ENCODE results near the gene CACNA2D2. TPM values are rescaled to one million over a fixed set of nuclear protein-coding genes. Genes with fewer than 3 reads are reported as not detected.

CACNA2D2 gene
- total RNA-seq, 1 experiment from 2014 or later = 0.03 TPM

DNA sequence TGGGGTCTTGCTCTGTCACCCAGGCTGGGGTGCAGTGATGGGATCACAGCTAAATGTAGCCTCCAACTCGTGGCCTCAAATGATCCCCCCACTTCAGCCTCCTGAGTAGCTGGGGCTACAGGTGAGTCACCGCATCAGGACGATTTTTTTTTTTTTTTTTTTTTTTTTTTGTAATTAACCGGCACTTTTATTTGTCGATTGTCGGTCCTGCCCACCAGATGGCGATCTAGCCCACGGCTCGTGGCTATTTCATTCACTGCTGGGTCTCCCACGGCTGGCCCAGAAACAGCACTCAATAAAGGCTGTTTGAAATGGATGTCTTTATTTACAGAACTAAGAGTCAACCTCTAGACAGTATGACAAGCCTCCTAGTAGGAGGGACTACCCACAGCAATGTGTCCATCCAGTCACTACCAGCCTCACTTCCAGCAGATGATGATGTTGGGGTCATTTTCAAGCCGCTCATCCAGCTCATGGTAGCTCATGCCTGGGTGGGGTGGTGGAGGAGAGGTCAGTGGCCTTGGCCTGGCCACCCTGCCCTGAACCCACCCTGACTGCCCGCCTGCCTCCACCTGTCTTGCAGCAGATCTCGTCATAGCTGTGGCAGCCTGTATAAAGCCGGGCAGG is 156.1 kb downstream of the CACNA2D2 start:
- in situ Hi-C loops (cut with HindIII; ENCODE audit: low pct_unique_long_range_greater_than_20kb, low sequenced_read_pairs) = no loop called here
- peak; percentile 76 for DNase-seq (ENCODE audit: low read depth)

GRCh38 chr3:50345586-50346234 is 157.7 kb downstream of the CACNA2D2 start, which contains the start of gene ZMYND10:
Gene ZMYND10 (minus strand): TSS chr3:50345732. CDS start chr3:50345579, 153 bp downstream.
- in situ Hi-C loops (cut with HindIII; ENCODE audit: low pct_unique_long_range_greater_than_20kb, low sequenced_read_pairs) = no loop called here
- DNase-seq (ENCODE audit: low read depth) = no peak

GRCh38 chr3:50345008-50345407 is 158.4 kb downstream of the CACNA2D2 start:
- in situ Hi-C loops (cut with HindIII; ENCODE audit: low pct_unique_long_range_greater_than_20kb, low sequenced_read_pairs) = no loop called here
- DNase-seq (ENCODE audit: low read depth) = no peak

GRCh38 chr3:50342813-50343633 is 160.4 kb downstream of the CACNA2D2 start:
- no peak for DNase-seq (ENCODE audit: low read depth)
- in situ Hi-C loops (cut with HindIII; ENCODE audit: low pct_unique_long_range_greater_than_20kb, low sequenced_read_pairs) = no loop called here

DNA sequence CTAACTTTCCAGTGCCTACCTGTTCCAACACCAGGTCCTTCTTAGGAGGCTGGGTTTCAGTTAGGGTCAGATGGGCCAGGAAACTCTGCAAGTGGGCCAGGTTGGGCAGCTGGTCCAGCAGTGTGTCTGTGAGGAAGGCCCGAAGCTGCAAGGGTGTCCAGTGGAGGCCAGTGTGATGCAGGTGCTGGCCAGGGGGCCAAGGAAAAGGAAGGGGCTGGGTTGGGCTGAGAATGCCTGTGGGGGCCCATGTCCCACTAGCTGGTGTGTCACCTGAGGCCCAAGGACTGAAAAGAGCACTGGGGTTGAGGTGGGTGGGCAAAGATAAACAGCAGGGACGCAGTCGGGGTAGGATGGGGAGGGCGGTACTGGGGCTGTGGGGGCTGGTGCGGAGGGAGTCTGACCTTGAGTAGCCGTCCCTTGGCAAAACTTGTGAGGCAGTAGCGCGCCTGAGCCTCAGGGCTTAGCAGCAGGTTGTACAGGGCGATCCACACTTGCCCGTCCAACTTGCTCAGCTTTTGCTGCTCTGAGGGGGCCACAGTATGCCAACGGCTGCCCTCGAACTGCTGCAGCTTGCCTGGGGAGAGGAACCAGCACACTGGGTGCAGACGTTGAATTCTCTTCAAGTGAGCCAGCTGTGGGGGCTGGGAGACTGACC is 161.3 kb downstream of the CACNA2D2 start:
- DNase-seq (ENCODE audit: low read depth) = no peak
- in situ Hi-C loops (cut with HindIII; ENCODE audit: low pct_unique_long_range_greater_than_20kb, low sequenced_read_pairs) = no loop called here

GRCh38 chr3:50341537-50341936 is 161.9 kb downstream of the CACNA2D2 start:
- in situ Hi-C loops (cut with HindIII; ENCODE audit: low pct_unique_long_range_greater_than_20kb, low sequenced_read_pairs) = no loop called here
- DNase-seq (ENCODE audit: low read depth) = no peak

DNA sequence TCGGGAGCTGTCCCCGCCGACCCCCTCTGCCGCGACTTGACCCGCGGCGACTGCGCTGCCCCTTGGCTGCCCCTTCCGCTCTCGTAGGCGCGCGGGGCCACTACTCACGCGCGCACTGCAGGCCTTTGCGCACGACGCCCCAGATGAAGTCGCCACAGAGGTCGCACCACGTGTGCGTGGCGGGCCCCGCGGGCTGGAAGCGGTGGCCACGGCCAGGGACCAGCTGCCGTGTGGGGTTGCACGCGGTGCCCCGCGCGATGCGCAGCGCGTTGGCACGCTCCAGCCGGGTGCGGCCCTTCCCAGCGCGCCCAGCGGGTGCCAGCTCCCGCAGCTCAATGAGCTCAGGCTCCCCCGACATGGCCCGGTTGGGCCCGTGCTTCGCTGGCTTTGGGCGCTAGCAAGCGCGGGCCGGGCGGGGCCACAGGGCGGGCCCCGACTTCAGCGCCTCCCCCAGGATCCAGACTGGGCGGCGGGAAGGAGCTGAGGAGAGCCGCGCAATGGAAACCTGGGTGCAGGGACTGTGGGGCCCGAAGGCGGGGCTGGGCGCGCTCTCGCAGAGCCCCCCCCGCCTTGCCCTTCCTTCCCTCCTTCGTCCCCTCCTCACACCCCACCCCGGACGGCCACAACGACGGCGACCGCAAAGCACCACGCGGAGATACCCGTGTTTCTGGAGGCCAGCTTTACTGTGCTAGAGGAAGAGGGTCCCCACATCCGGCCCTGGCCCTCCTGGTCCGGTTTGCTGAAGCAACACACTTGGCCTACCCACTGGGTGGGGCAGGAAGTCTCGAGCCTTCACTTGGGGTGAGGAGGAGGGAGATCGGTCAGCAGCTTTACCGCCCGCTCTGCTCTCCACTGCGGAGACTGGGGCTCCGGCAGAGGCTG is 162.7 kb downstream of the CACNA2D2 start, which contains the start of gene RASSF1:
TSS of gene RASSF1 (minus strand) at position 389 of the 882 bp plus-strand sequence. CDS start at position 358, 31 bp downstream.
- in situ Hi-C loops (cut with HindIII; ENCODE audit: low pct_unique_long_range_greater_than_20kb, low sequenced_read_pairs) = no loop called here

DNA sequence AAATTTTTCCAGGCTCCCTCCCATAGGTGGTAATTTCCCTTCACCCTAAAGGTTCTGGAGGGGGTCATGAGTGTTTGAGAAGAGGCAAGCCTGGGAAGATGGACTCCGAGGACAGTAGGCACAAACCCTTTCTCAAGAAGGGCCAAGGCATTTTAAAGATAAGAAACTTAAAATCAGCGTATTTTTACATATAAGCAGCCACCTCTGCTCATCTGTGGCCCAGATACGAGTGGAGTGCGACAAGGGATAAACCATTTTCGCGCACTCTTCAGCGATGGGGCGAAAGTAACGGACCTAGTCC is 163.3 kb downstream of the CACNA2D2 start:
- in situ Hi-C loops (cut with HindIII; ENCODE audit: low pct_unique_long_range_greater_than_20kb, low sequenced_read_pairs) = no loop called here
- no peak for DNase-seq (ENCODE audit: low read depth)

More for the DNA sequence above, 162.7 kb downstream of the CACNA2D2 start, which contains the start of gene RASSF1:
- DNase-seq (ENCODE audit: low read depth) = no peak

- no peak for DNase-seq (ENCODE audit: low read depth)
- in situ Hi-C loops (cut with HindIII; ENCODE audit: low pct_unique_long_range_greater_than_20kb, low sequenced_read_pairs) = no loop called here
Observed at GRCh38 chr3:50339485-50340146, 163.8 kb downstream of the CACNA2D2 start.

DNA sequence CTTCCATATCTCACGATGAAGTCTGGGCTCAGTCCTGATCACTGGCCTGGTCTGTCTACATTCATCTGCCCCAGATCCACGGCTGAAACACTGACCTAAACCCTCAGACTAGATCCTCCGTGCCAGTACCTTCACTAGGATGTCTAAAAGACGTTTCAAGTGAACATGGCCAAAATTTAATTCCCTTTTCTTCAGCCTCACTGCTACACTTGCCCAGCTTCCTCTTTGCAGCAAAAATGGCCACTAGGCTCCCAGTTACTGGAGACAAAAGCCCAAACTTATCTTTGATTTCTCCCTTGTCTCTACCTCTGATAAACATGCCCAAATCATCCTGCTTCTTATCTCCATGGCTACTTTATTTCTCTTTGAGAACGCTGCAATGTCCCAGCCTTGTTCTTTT is 164.5 kb downstream of the CACNA2D2 start:
- in situ Hi-C loops (cut with HindIII; ENCODE audit: low pct_unique_long_range_greater_than_20kb, low sequenced_read_pairs) = no loop called here
- no peak for DNase-seq (ENCODE audit: low read depth)

GRCh38 chr3:50337175-50337861 is 166.1 kb downstream of the CACNA2D2 start:
- DNase-seq (ENCODE audit: low read depth) = peak; percentile 96
- in situ Hi-C loops (cut with HindIII; ENCODE audit: low pct_unique_long_range_greater_than_20kb, low sequenced_read_pairs) = no loop called here

DNA sequence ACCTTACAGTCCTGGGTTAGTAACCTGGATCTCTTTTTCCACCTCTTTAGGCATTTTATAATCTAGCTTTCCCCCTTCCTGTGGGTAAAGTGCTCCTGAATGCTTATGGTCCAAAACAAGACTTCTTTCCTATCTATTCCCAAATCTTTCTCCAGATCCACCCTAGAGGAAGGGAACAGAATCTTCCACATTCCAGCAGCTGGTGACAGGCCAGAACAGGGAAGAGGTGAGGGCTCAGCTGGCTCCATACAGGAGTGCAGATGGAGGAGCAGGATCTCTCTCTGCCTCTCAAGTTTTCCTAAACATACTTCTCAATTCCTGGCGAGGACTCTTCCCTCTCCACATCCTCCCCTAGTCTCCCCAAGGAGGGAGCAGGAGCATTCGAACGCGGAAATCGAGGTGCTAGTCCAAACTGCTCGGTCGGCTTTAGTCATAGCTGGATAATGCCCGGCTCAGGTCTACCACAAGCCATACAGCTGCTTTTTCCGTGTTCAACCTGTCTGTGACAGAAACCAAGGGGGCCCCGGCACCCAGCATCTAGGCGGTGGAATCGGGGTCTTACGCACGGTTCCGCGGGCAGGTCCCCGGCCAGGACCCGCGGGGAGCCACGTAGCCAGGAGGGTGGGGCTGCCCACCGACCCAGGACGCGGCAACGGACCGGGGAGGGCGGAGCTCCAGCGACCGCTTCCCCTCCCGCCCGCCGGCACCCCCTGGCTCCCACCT is 166.8 kb downstream of the CACNA2D2 start:
- DNase-seq (ENCODE audit: low read depth) = no peak
- in situ Hi-C loops (cut with HindIII; ENCODE audit: low pct_unique_long_range_greater_than_20kb, low sequenced_read_pairs) = no loop called here

DNA sequence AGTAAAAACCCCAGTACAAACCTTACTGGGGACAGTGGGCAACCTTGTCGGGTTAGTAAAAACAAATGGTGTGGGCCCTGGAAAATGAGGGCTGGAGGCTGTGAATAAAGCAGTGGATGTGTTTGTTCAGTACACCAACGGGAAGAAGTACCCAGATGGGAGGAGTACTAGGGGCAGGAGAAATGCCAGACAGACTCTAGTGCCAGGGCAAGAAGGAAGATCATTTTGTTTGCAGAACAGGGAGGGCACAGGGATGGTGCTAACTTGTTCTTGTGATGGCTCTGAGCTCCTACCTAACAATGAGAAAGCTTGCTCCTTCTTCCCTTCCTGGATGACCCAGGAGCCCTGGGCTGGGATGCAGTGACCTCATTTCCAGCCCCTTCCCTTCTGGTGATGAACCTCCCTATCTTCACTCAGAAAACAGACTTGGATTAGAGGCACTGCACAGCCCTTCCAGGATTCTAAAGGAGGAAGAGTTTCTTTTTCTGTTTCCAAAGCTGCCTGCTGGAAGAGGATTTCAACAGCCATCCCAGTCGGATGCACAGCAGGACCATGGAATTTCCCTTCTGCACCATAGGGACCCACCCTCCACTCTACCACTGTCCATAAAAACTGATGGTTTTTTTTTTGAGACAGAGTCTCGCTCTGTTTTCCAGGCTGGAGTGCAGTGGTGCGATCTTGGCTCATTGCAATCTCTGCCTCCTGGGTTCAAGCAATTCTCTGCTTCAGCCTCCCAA is 168.9 kb downstream of the CACNA2D2 start:
- in situ Hi-C loops (cut with HindIII; ENCODE audit: low pct_unique_long_range_greater_than_20kb, low sequenced_read_pairs) = no loop called here

GRCh38 chr3:50333744-50334328 is 169.6 kb downstream of the CACNA2D2 start:
- in situ Hi-C loops (cut with HindIII; ENCODE audit: low pct_unique_long_range_greater_than_20kb, low sequenced_read_pairs) = no loop called here
- DNase-seq (ENCODE audit: low read depth) = no peak

More for the DNA sequence above, 168.9 kb downstream of the CACNA2D2 start:
- no peak for DNase-seq (ENCODE audit: low read depth)

DNA sequence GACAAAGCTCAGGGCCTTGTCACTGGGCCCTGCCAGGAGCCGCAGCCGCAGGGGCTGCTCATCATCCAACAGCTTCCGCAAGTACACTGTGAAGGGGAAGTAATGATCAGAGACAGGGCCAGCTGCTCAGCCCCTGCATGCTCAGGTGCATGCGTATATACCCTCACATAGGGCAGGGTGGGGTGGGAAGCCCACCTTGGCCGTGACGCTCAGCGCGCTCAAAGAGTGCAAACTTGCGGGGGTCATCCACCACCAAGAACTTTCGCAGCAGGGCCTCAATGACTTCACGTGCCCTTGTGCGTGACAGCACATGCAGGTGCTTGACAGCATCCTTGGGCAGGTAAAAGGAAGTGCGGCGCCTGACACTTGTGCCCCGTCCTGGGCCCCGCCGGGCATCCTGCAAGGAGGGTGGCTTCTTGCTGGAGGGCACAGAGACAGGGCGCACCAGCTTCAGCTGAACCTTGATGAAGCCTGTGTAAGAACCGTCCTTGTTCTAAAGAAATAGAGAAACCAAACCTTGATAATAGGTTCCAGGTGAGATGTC is 172.0 kb downstream of the CACNA2D2 start:
- in situ Hi-C loops (cut with HindIII; ENCODE audit: low pct_unique_long_range_greater_than_20kb, low sequenced_read_pairs) = no loop called here
- DNase-seq (ENCODE audit: low read depth) = no peak
